GM12801 (cell line): Measurements from ENCODE around the gene PSMD14.

ENCODE experiments used
- CTCF ChIP-seq: IDR thresholded peaks from one replicate; pipeline ENCODE4 v1.5.1; 2011; ENCODE audit warnings: control low read depth; ENCODE audit not compliant: insufficient read length; ENCODE audit errors: extremely low read depth

PSMD14 gene

GRCh38 chr2:161407597-161407996 lies 99.4 kb downstream of the PSMD14 start:
- TF ChIP-seq CTCF, result no peak

GRCh38 chr2:161409308-161409907 lies 101.2 kb downstream of the PSMD14 start:
- no peak for TF ChIP-seq CTCF

GRCh38 chr2:161412346-161412745 lies 104.1 kb downstream of the PSMD14 start:
- TF ChIP-seq CTCF, result no peak

- no peak for TF ChIP-seq CTCF
These were observed 106.1 kb downstream of the PSMD14 start for GRCh38 chr2:161414042-161415033.

- no peak for TF ChIP-seq CTCF
These were observed 107.1 kb downstream of the PSMD14 start for GRCh38 chr2:161415034-161415986.

GRCh38 chr2:161415987-161416707 lies 107.9 kb downstream of the PSMD14 start, which contains the start of gene TBR1:
TBR1 (plus strand) TSS chr2:161416297; CDS start chr2:161416411, 114 bp downstream.
- TF ChIP-seq CTCF, result no peak
